Gastroesophageal sphincter (tissue), 3 donors: ENCODE data around the gene TNFRSF13B.

ENCODE experiments used
- EP300 ChIP-seq: sonication (generic); formaldehyde crosslinking; IDR thresholded peaks from one replicate; pipeline ENCODE4 v1.6.1; 2017; ENCODE audit warnings: antibody characterized with exemption, mild to moderate bottlenecking
- POLR2A ChIP-seq, 2 donors: fragments of 450-650 bp; IDR thresholded peaks; one replicate each; pipeline ENCODE4 v1.6.1; 2017; ENCODE audit warnings: antibody characterized with exemption in 2 of 2, mild to moderate bottlenecking in 2 of 2, moderate library complexity in 1 of 2
- TF ChIP-seq, protein P1 (sequence below), 4 experiments: fragments of 200-600 bp in 2 of 4; fragments of 450-650 bp in 2 of 4; sonication (generic) in 1 of 4; IDR thresholded peaks; one replicate each; pipeline ENCODE4 v1.5.1; 2017 to 2019; ENCODE audit warnings: antibody characterized with exemption in 4 of 4, mild to moderate bottlenecking in 2 of 4, moderate library complexity in 2 of 4

DNA sequence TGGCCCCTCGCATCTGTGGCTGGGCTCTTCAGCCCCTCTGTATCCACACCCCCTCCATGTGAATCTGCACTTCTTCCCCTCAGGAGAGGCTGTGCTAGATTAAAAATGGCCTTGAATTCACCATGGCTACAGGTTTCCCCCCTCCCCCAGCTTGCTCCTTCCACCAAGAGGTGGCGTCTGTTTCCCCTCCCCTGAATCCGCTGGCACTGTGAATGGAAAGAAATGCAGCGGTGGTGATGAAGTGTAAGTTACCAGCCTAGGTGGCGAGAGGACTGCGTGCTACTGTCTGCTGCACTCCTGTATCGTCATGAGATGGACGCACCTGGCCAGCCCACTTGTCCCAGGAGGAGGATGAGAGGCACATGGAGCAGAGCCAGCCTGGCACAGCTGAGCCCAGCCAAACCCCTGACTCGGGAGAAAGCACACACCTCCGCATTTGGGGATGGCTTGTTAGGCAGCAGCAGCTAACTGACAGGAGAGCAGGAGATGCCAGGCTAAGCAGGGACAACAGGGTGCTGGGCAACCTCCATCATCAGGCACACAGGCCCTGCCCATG lies 26.2 kb downstream of the TNFRSF13B start:
- TF ChIP-seq EP300 (no peak), POLR2A (IDR thresholded peaks at IDR 0.05) (no peak)
- TF ChIP-seq, protein P1, sequence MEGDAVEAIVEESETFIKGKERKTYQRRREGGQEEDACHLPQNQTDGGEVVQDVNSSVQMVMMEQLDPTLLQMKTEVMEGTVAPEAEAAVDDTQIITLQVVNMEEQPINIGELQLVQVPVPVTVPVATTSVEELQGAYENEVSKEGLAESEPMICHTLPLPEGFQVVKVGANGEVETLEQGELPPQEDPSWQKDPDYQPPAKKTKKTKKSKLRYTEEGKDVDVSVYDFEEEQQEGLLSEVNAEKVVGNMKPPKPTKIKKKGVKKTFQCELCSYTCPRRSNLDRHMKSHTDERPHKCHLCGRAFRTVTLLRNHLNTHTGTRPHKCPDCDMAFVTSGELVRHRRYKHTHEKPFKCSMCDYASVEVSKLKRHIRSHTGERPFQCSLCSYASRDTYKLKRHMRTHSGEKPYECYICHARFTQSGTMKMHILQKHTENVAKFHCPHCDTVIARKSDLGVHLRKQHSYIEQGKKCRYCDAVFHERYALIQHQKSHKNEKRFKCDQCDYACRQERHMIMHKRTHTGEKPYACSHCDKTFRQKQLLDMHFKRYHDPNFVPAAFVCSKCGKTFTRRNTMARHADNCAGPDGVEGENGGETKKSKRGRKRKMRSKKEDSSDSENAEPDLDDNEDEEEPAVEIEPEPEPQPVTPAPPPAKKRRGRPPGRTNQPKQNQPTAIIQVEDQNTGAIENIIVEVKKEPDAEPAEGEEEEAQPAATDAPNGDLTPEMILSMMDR (IDR thresholded peaks at IDR 0.05), result no peak
